GM23248 (cell line): Measurements from ENCODE around the gene AHR. TPM values are rescaled to one million over a fixed set of nuclear protein-coding genes. Genes with fewer than 3 reads are reported as not detected.
A peak's percentile ranks its signal among the peaks of the same experiment; 100 is the strongest.

Source experiments
- DNase-seq: peaks from one replicate; pipeline ENCODE4 v3.0.0-alpha.2; 2015
- H2AFZ ChIP-seq: fragments of 200-600 bp; sonication (generic); 2 replicates; pipeline ENCODE4 v1.6.1; 2016; ENCODE audit warnings: antibody characterized with exemption
- H3F3A ChIP-seq: fragments of 200-600 bp; sonication (generic); 2 replicates; pipeline ENCODE4 v1.6.1; 2016; ENCODE audit warnings: mild to moderate bottlenecking, antibody characterized with exemption, mixed run types; ENCODE audit not compliant: insufficient read depth
- H3K27ac ChIP-seq: fragments of 200-600 bp; sonication (generic); 2 replicates; pipeline ENCODE4 v1.5.1; 2016; ENCODE audit warnings: mild to moderate bottlenecking
- H3K27me3 ChIP-seq: fragments of 200-600 bp; sonication (generic); replicated peaks from 2 replicates; pipeline ENCODE4 v1.6.1; 2016; ENCODE audit warnings: mild to moderate bottlenecking; ENCODE audit not compliant: insufficient read depth
- H3K36me3 ChIP-seq: fragments of 200-600 bp; sonication (generic); 2 replicates; pipeline ENCODE4 v1.6.1; 2016; ENCODE audit warnings: low read depth, mild to moderate bottlenecking
- H3K4me1 ChIP-seq: fragments of 200-600 bp; sonication (generic); 2 replicates; pipeline ENCODE4 v1.6.1; 2016; ENCODE audit warnings: mild to moderate bottlenecking; ENCODE audit not compliant: insufficient read depth
- H3K4me2 ChIP-seq: fragments of 200-600 bp; sonication (generic); one replicate; pipeline ENCODE4 v1.6.1; 2016; ENCODE audit warnings: mild to moderate bottlenecking; ENCODE audit not compliant: unreplicated experiment
- H3K4me3 ChIP-seq: fragments of 200-600 bp; sonication (generic); 2 replicates; pipeline ENCODE4 v1.5.1; 2016; ENCODE audit warnings: mild to moderate bottlenecking
- H3K79me2 ChIP-seq: fragments of 200-600 bp; sonication (generic); 2 replicates; pipeline ENCODE4 v1.6.1; 2016; ENCODE audit warnings: mild to moderate bottlenecking; ENCODE audit not compliant: insufficient read depth
- H3K9ac ChIP-seq: fragments of 200-600 bp; sonication (generic); 2 replicates; pipeline ENCODE4 v1.6.1; 2016; ENCODE audit warnings: mild to moderate bottlenecking
- H3K9me2 ChIP-seq: fragments of 200-600 bp; sonication (generic); 2 replicates; pipeline ENCODE4 v1.6.1; 2016; ENCODE audit warnings: mixed run types, mild to moderate bottlenecking, moderate library complexity; ENCODE audit not compliant: insufficient read depth
- H3K9me3 ChIP-seq: fragments of 200-600 bp; sonication (generic); one replicate; pipeline ENCODE4 v1.6.1; 2017; ENCODE audit warnings: low read depth
- H4K20me1 ChIP-seq: fragments of 200-600 bp; sonication (generic); 2 replicates; pipeline ENCODE4 v1.6.0; 2016; ENCODE audit not compliant: insufficient read depth
- EZH2 ChIP-seq: fragments of 200-600 bp; sonication (generic); IDR thresholded peaks from 2 replicates; pipeline ENCODE4 v1.6.1; 2018; ENCODE audit warnings: antibody characterized with exemption, mild to moderate bottlenecking; ENCODE audit not compliant: insufficient read depth, poor library complexity, severe bottlenecking
- EZH2phosphoT487 ChIP-seq: fragments of 200-600 bp; sonication (generic); IDR thresholded peaks from 2 replicates; pipeline ENCODE4 v1.6.1; 2018; ENCODE audit warnings: antibody characterized with exemption, moderate library complexity, mild to moderate bottlenecking, low read depth; ENCODE audit not compliant: insufficient read depth
- WGBS, 2 experiments: methylation state at CpG; one replicate each; pipeline ENCODE4 v1.1.6; 2015 to 2017; ENCODE audit warnings: low lambda C conversion rate in 2 of 2, low coverage in 1 of 2; ENCODE audit errors: missing lambda C conversion rate in 2 of 2; 5-methylcytosine and 5-hydroxymethylcytosine counted together
- in situ Hi-C: fragments of 300-500 bp; cut with MboI; formaldehyde crosslinking; loops from 2 replicates; pipeline ENCODE4 v1.15.0; 2020
- polyA plus RNA-seq: library from polyadenylated mRNA; unstranded; fragments of >200 nt; fragmentation: Nextera tagmentation; extraction: Ambion mirVana; gene quantifications from 2 replicates; pipeline ENCODE4 v1.2.1, GENCODE V29; 2016
- total RNA-seq: library from RNA; depleted of rRNA; stranded (reverse); fragments of >200 nt; shearing (Covaris generic); gene quantifications from 2 replicates; pipeline ENCODE4 v1.2.3, GENCODE V29; 2014

The AHR gene
- total and polyA plus RNA-seq, 2 experiments from 2014 or later, result 19.0 to 98.7 TPM

GRCh38 chr7:17362439-17363105 lies 64.1 kb downstream of the AHR start:
- DNase-seq, result no peak
- Histone ChIP-seq H3K4me3 (no peak overlapping the region), H3K79me2 (no peaks in the 10 kb centered on the region), H3K27ac (no peak overlapping the region), H3K27me3 (no peaks in the 10 kb centered on the region), H3F3A (no peaks in the 10 kb centered on the region), H3K9me3 (no peaks in the 10 kb centered on the region), H3K9ac (no peak overlapping the region), H4K20me1 (no peaks in the 10 kb centered on the region), H3K4me1 (peaks cover 5% of the 10 kb centered on the region), H3K9me2 (no peaks in the 10 kb centered on the region), H3K36me3 (no peaks in the 10 kb centered on the region), H2AFZ (no peak overlapping the region), H3K4me2 (no peak overlapping the region)
- no peak for TF ChIP-seq EZH2phosphoT487
- no peak for TF ChIP-seq EZH2
- in situ Hi-C loops, result no loop called here
- WGBS, 2 experiments, result 85 to 92% methylated on average over 13 to 23 of the region's 23 CpGs

DNA sequence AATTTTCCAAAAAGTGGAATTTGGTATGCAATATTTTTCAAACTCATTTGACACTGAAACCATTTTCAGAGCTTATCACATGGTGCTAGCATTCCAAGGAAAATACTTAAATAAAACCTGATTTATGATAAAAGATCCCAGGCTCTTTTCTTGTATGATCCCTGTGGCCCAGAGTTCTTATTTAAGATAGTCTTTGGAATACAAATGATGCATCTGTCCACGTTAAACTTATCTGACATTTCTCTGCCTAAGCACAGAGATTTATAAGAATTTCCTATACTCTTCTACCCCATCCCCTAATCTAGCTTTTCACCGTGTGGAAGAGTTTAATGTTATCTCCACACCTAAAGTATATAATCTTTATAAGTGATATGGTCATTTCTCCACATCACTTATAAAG lies 66.2 kb downstream of the AHR start:
- Histone ChIP-seq H3K9me3 (no peaks in the 10 kb centered on the region), H3K4me3 (no peak overlapping the region), H3K36me3 (no peaks in the 10 kb centered on the region), H3K9ac (no peak overlapping the region), H3K4me1 (peaks cover 26% of the 10 kb centered on the region), H3K4me2 (no peak overlapping the region), H3K79me2 (no peaks in the 10 kb centered on the region), H2AFZ (no peak overlapping the region), H3F3A (peaks cover 17% of the 10 kb centered on the region), H3K27me3 (no peaks in the 10 kb centered on the region), H4K20me1 (no peaks in the 10 kb centered on the region), H3K27ac (no peak overlapping the region), H3K9me2 (no peaks in the 10 kb centered on the region)
- TF ChIP-seq EZH2phosphoT487 (no peak), EZH2 (no peak)
- in situ Hi-C loops, result no loop called here
- no peak for DNase-seq
- WGBS, 2 experiments, result 95 to 98% methylated on average over 2 of the region's 2 CpGs

DNA sequence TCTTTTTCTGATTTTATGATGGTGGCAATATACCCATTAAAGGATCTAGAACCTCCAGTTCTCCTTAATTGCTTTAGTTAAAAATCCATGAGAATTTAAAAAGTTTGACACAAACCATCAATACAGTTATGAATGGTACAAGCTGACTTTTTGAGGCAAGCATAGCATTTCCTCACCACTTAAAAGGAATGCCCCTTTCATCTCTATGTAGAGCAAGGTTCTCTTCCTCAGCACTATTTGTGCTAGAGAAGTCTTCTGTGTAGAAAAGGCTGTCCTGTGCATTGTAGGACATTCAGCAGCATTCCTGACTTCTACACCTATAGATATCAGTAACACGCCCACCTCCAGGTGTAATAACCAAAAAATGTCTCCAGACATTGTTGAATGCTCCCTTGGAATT lies 67.3 kb downstream of the AHR start:
- Histone ChIP-seq H3K9ac (no peak overlapping the region), H3K9me2 (no peaks in the 10 kb centered on the region), H3K4me2 (no peak overlapping the region), H3K27me3 (no peaks in the 10 kb centered on the region), H3K9me3 (no peaks in the 10 kb centered on the region), H3K27ac (no peak overlapping the region), H2AFZ (no peak overlapping the region), H4K20me1 (no peaks in the 10 kb centered on the region), H3K36me3 (no peaks in the 10 kb centered on the region), H3F3A (peaks cover 27% of the 10 kb centered on the region), H3K4me3 (no peak overlapping the region), H3K4me1 (peaks cover 36% of the 10 kb centered on the region), H3K79me2 (no peaks in the 10 kb centered on the region)
- in situ Hi-C loops, result no loop called here
- DNase-seq, result no peak
- WGBS, 2 experiments, result 100% methylated on average over 1 of the region's 1 CpG
- no peak for TF ChIP-seq EZH2phosphoT487
- no peak for TF ChIP-seq EZH2

DNA sequence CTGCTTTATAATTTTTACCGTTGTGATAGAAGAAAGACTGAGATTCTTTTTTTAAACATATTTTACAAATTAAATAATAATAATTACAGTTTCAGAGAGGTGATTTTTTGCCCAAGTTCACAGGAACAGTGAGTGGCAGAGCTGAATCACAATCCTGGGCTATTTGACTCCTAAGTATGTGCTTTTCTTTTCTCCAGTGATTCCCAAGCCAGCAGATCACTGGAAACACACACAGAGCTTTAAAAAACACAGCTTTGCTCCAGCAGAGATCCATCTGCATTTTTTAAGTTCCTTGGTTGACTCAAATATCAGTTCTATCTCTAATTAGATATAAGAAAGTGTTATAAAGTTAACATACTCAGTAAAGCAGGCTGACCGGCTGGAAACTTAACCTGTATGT lies 69.0 kb downstream of the AHR start:
- in situ Hi-C loops, result no loop called here
- TF ChIP-seq EZH2phosphoT487 (no peak), EZH2 (no peak)
- peaks cover 42% of the 10 kb centered on the region for H3F3A ChIP-seq
- peaks cover 51% of the 10 kb centered on the region for H3K4me1 ChIP-seq
- 50 to 51% methylated on average over 2 of the region's 2 CpGs for WGBS, 2 experiments
- DNase-seq, result peak; percentile 29
- H3K9ac ChIP-seq, result no peak overlapping the region
- H3K79me2 ChIP-seq, result no peaks in the 10 kb centered on the region
- H3K9me2 ChIP-seq, result no peaks in the 10 kb centered on the region
- no peaks in the 10 kb centered on the region for H3K9me3 ChIP-seq
- no peaks in the 10 kb centered on the region for H4K20me1 ChIP-seq
- peak overlapping the region; percentile 13 for H3K27ac ChIP-seq
- no peaks in the 10 kb centered on the region for H3K27me3 ChIP-seq
- H3K4me2 ChIP-seq, result no peak overlapping the region
- H3K4me3 ChIP-seq, result no peak overlapping the region
- H3K36me3 ChIP-seq, result no peaks in the 10 kb centered on the region
- H2AFZ ChIP-seq, result peak overlapping the region; percentile 53
